Sigmoid colon (tissue), 7 donors: Measurements from ENCODE around the gene C1orf87. TPM values are rescaled to one million over a fixed set of nuclear protein-coding genes. Genes with fewer than 3 reads are reported as not detected.

Source experiments
- DNase-seq: peaks from one replicate; pipeline ENCODE4 v3.0.0-alpha.2; 2019
- H3K27ac ChIP-seq, 4 donors: fragments of 200-600 bp; sonication (generic); one replicate each; pipeline ENCODE4 v1.5.1; 2016 to 2019; ENCODE audit warnings: mild to moderate bottlenecking in 1 of 4
- H3K27me3 ChIP-seq, 3 donors: fragments of 200-600 bp; sonication (generic); one replicate each; pipeline ENCODE4 v1.5.1; 2019; ENCODE audit warnings: mild to moderate bottlenecking in 1 of 3
- H3K36me3 ChIP-seq, 4 donors: fragments of 200-600 bp; sonication (generic); one replicate each; pipeline ENCODE4 v1.5.1; 2016 to 2019
- H3K4me1 ChIP-seq, 4 donors: fragments of 200-600 bp; sonication (generic); one replicate each; pipeline ENCODE4 v1.5.1; 2017 to 2019
- H3K4me3 ChIP-seq, 4 donors: fragments of 200-600 bp; sonication (generic); one replicate each; pipeline ENCODE4 v1.5.1; 2017 to 2019; ENCODE audit warnings: mild to moderate bottlenecking in 2 of 4, moderate library complexity in 1 of 4
- H3K9me3 ChIP-seq, 4 donors: fragments of 200-600 bp in 3 of 4; sonication (generic) in 3 of 4; one replicate each; pipeline versions ENCODE4 v1.5.1 to v1.6.1; 2013 to 2019
- CTCF ChIP-seq, 4 experiments: fragments of 450-650 bp in 3 of 4; fragments of 200-600 bp in 1 of 4; IDR thresholded peaks; one replicate each; pipeline ENCODE4 v1.5.1; 2016 to 2019; ENCODE audit warnings: antibody characterized with exemption in 4 of 4, mild to moderate bottlenecking in 3 of 4, moderate library complexity in 2 of 4
- EP300 ChIP-seq, 4 donors: sonication (generic); formaldehyde crosslinking; IDR thresholded peaks; one replicate each; pipeline ENCODE4 v1.6.1; 2017; ENCODE audit warnings: antibody characterized with exemption in 4 of 4
- POLR2A ChIP-seq, 2 donors: fragments of 450-650 bp; IDR thresholded peaks; one replicate each; pipeline ENCODE4 v1.6.1; 2016; ENCODE audit warnings: antibody characterized with exemption in 2 of 2, mild to moderate bottlenecking in 2 of 2, moderate library complexity in 2 of 2
- POLR2AphosphoS5 ChIP-seq, 4 donors: sonication (generic); formaldehyde crosslinking; IDR thresholded peaks; one replicate each; pipeline ENCODE4 v1.6.1; 2017; ENCODE audit warnings: antibody characterized with exemption in 4 of 4
- WGBS, 2 donors: extraction: QIAGEN DNeasy Blood & Tissue Kit; methylation state at CpG; one replicate each; pipeline ENCODE4 v1.1.7; 2013; 5-methylcytosine and 5-hydroxymethylcytosine counted together
- intact Hi-C: fragments of 100-400 bp; cut with DNase I; formaldehyde crosslinking; loops from one replicate; pipeline ENCODE4 v1.15.1; 2023
- polyA plus RNA-seq, 3 donors: library from polyadenylated mRNA; stranded (reverse); fragments of 200-250 nt; gene quantifications; one replicate each; pipeline ENCODE4 v1.2.3, GENCODE V29; 2013
- total RNA-seq, 4 donors: library from RNA; depleted of rRNA; stranded (reverse); fragments of >200 nt; gene quantifications; one replicate each; pipeline ENCODE4 v1.1.0, GENCODE V29; 2016
- donor health status: healthy with polysubstance abuse.
- donor health status: Bipolar disorder and iron deficiency.
- donor health status: healthy.

C1orf87 gene
- total and polyA plus RNA-seq, 7 donors = not detected

- Histone ChIP-seq H3K27ac (no peak overlapping the region), H3K9me3 (no peaks in the 10 kb centered on the region), H3K27me3 (no peaks in the 10 kb centered on the region), H3K4me3 (no peak overlapping the region), H3K36me3 (no peaks in the 10 kb centered on the region), H3K4me1 (no peaks in the 10 kb centered on the region)
- 78 to 90% methylated on average over 8 of the region's 8 CpGs for WGBS, 2 donors
- TF ChIP-seq EP300 (IDR thresholded peaks at IDR 0.05) (no peak), CTCF (IDR thresholded peaks at IDR 0.05) (no peak), POLR2AphosphoS5 (IDR thresholded peaks at IDR 0.05) (no peak), POLR2A (IDR thresholded peaks at IDR 0.05) (no peak)
- intact Hi-C loops = no loop called here
- DNase-seq = no peak
Observed at GRCh38 chr1:59985911-59986515, 87.6 kb downstream of the C1orf87 start.

- H3K27ac ChIP-seq = no peak overlapping the region
- no peaks in the 10 kb centered on the region for H3K9me3 ChIP-seq
- H3K4me1 ChIP-seq = peaks cover 0 to 7% (median 3%) of the 10 kb centered on the region in 4 donors
- intact Hi-C loops = no loop called here
- no peaks in the 10 kb centered on the region for H3K27me3 ChIP-seq
- H3K36me3 ChIP-seq = no peaks in the 10 kb centered on the region
- 88 to 98% methylated on average over 5 of the region's 5 CpGs for WGBS, 2 donors
- no peak overlapping the region for H3K4me3 ChIP-seq
- DNase-seq = no peak
- TF ChIP-seq POLR2A (IDR thresholded peaks at IDR 0.05) (no peak), POLR2AphosphoS5 (IDR thresholded peaks at IDR 0.05) (no peak), CTCF (IDR thresholded peaks at IDR 0.05) (no peak), EP300 (IDR thresholded peaks at IDR 0.05) (no peak)
Observed at GRCh38 chr1:59979666-59980065, 93.9 kb downstream of the C1orf87 start.

- WGBS, 2 donors = 89% methylated on average over 2 of the region's 2 CpGs
- TF ChIP-seq EP300 (IDR thresholded peaks at IDR 0.05) (no peak), CTCF (IDR thresholded peaks at IDR 0.05) (no peak), POLR2A (IDR thresholded peaks at IDR 0.05) (no peak), POLR2AphosphoS5 (IDR thresholded peaks at IDR 0.05) (no peak)
- intact Hi-C loops = no loop called here
- no peak overlapping the region for H3K27ac ChIP-seq
- no peak overlapping the region for H3K4me3 ChIP-seq
- H3K9me3 ChIP-seq = no peaks in the 10 kb centered on the region
- H3K36me3 ChIP-seq = no peaks in the 10 kb centered on the region
- H3K27me3 ChIP-seq = no peaks in the 10 kb centered on the region
- peaks cover 0 to 7% (median 3%) of the 10 kb centered on the region in 4 donors for H3K4me1 ChIP-seq
- DNase-seq = no peak
Observed at GRCh38 chr1:59978511-59978910, 95.1 kb downstream of the C1orf87 start.

- Histone ChIP-seq H3K4me3 (no peak overlapping the region), H3K9me3 (no peaks in the 10 kb centered on the region), H3K27me3 (no peaks in the 10 kb centered on the region), H3K36me3 (no peaks in the 10 kb centered on the region), H3K27ac (no peak overlapping the region), H3K4me1 (peaks cover 0 to 7% (median 3%) of the 10 kb centered on the region in 4 donors)
- TF ChIP-seq EP300 (IDR thresholded peaks at IDR 0.05) (no peak), POLR2AphosphoS5 (IDR thresholded peaks at IDR 0.05) (no peak), CTCF (IDR thresholded peaks at IDR 0.05) (no peak), POLR2A (IDR thresholded peaks at IDR 0.05) (no peak)
- WGBS, 2 donors = 62 to 83% methylated on average over 1 of the region's 1 CpG
- intact Hi-C loops = no loop called here
- DNase-seq = no peak
Observed at GRCh38 chr1:59978026-59978425, 95.5 kb downstream of the C1orf87 start.

- Histone ChIP-seq H3K4me3 (no peak overlapping the region), H3K4me1 (peaks cover 0 to 7% (median 3%) of the 10 kb centered on the region in 4 donors), H3K27ac (no peak overlapping the region), H3K9me3 (no peaks in the 10 kb centered on the region), H3K27me3 (no peaks in the 10 kb centered on the region), H3K36me3 (no peaks in the 10 kb centered on the region)
- DNase-seq = no peak
- intact Hi-C loops = loop anchor here (2.0 kb wide), 1 partner anchor 1066 kb away; no protein-coding TSS in a partner anchor
- TF ChIP-seq EP300 (IDR thresholded peaks at IDR 0.05) (no peak), CTCF (IDR thresholded peaks at IDR 0.05) (no peak), POLR2AphosphoS5 (IDR thresholded peaks at IDR 0.05) (no peak), POLR2A (IDR thresholded peaks at IDR 0.05) (no peak)
- 71 to 83% methylated on average over 4 of the region's 4 CpGs for WGBS, 2 donors
Observed at GRCh38 chr1:59977075-59977410, 96.5 kb downstream of the C1orf87 start.
